WTC11 (cell line): Measurements from ENCODE around the gene ADARB2. TPM values are rescaled to one million over a fixed set of nuclear protein-coding genes. Genes with fewer than 3 reads are reported as not detected.

Experiments used
- ATAC-seq: fragments of 200-7000 bp; cut with Tn5 transposase; 2 replicates; pipeline ENCODE4 v1.10.0; 2021; ENCODE audit warnings: mild to moderate bottlenecking, moderate library complexity
- CTCF ChIA-PET: fragments of 300-600 bp; sonication (Branson Sonifier 250); formaldehyde crosslinking; loops from one replicate; lab custom pipeline; 2021; ENCODE audit warnings: antibody characterized with exemption; lab: Charles Lee
- POLR2A ChIA-PET: fragments of 350-600 bp; sonication (Branson Sonifier 250); formaldehyde crosslinking; loops from one replicate; lab custom pipeline; 2021; ENCODE audit warnings: antibody characterized with exemption; lab: Charles Lee
- DNase-seq: peaks from one replicate; pipeline ENCODE4 v3.0.0; 2021; ENCODE audit warnings: low spot score
- H3K27ac Mint-ChIP-seq: 2 replicates; pipeline ENCODE4 v1.8.0; 2021; ENCODE audit warnings: mixed read lengths
- H3K27me3 Mint-ChIP-seq: 2 replicates; pipeline ENCODE4 v1.8.0; 2021; ENCODE audit warnings: low read depth, mild to moderate bottlenecking, moderate library complexity, mixed read lengths
- H3K36me3 Mint-ChIP-seq: 2 replicates; pipeline ENCODE4 v1.8.0; 2021; ENCODE audit warnings: mixed read lengths
- H3K4me1 Mint-ChIP-seq: 2 replicates; pipeline ENCODE4 v1.8.0; 2022; ENCODE audit warnings: mixed read lengths
- H3K4me3 Mint-ChIP-seq: 2 replicates; pipeline ENCODE4 v1.8.0; 2021; ENCODE audit warnings: mild to moderate bottlenecking, moderate library complexity, mixed read lengths
- H3K9me3 Mint-ChIP-seq: 2 replicates; pipeline ENCODE4 v1.8.0; 2021; ENCODE audit warnings: mixed read lengths
- GRHL2 ChIP-seq: fragments of 250-450 bp; sonication (Bioruptor Pico); IDR thresholded peaks from 2 replicates; pipeline ENCODE4 v1.8.0; 2022; ENCODE audit warnings: mild to moderate bottlenecking, moderate library complexity; ENCODE audit not compliant: insufficient replicate concordance, severe bottlenecking
- KAT7 ChIP-seq: sonication (generic); formaldehyde crosslinking; IDR thresholded peaks from 2 replicates; pipeline ENCODE4 v1.8.1; 2023; ENCODE audit warnings: missing genetic modification reagents, mild to moderate bottlenecking, borderline replicate concordance
- MXD4 ChIP-seq: fragments of 250-450 bp; sonication (Bioruptor Pico); IDR thresholded peaks from 2 replicates; pipeline ENCODE4 v1.8.0; 2021; ENCODE audit warnings: mild to moderate bottlenecking, moderate library complexity, borderline replicate concordance
- NFE2L1 ChIP-seq: sonication (generic); formaldehyde crosslinking; IDR thresholded peaks from 2 replicates; pipeline ENCODE4 v1.8.1; 2023; ENCODE audit warnings: missing genetic modification reagents
- NFYB ChIP-seq: sonication (generic); formaldehyde crosslinking; conservative IDR thresholded peaks from 2 replicates; pipeline ENCODE4 v1.8.0; 2022; ENCODE audit warnings: low read depth, missing genetic modification reagents
- NR1H2 ChIP-seq: sonication (generic); formaldehyde crosslinking; IDR thresholded peaks from 2 replicates; pipeline ENCODE4 v1.9.0; 2021; ENCODE audit warnings: mild to moderate bottlenecking, moderate library complexity, missing genetic modification reagents
- NR3C1 ChIP-seq: sonication (generic); formaldehyde crosslinking; conservative IDR thresholded peaks from 2 replicates; pipeline ENCODE4 v1.8.1; 2023; ENCODE audit warnings: low read depth, mild to moderate bottlenecking, missing genetic modification reagents
- OVOL2 ChIP-seq: fragments of 250-450 bp; sonication (Bioruptor Pico); IDR thresholded peaks from 2 replicates; pipeline ENCODE4 v1.9.0; 2021; ENCODE audit warnings: mild to moderate bottlenecking, borderline replicate concordance
- TEAD4 ChIP-seq: sonication (generic); formaldehyde crosslinking; IDR thresholded peaks from 2 replicates; pipeline ENCODE4 v1.8.0; 2022; ENCODE audit warnings: mild to moderate bottlenecking, missing genetic modification reagents
- ZNF219 ChIP-seq: sonication (generic); formaldehyde crosslinking; IDR thresholded peaks from 2 replicates; pipeline ENCODE4 v1.8.0; 2023; ENCODE audit warnings: missing genetic modification reagents, mild to moderate bottlenecking, borderline replicate concordance
- ZNF416 ChIP-seq: fragments of 250-450 bp; sonication (Bioruptor Pico); IDR thresholded peaks from 2 replicates; pipeline ENCODE4 v1.9.0; 2021; ENCODE audit warnings: mild to moderate bottlenecking, inconsistent platforms
- ZNF671 ChIP-seq: fragments of 250-450 bp; sonication (Bioruptor Pico); IDR thresholded peaks from 2 replicates; pipeline ENCODE4 v1.8.0; 2021; ENCODE audit warnings: mild to moderate bottlenecking
- total RNA-seq: library from RNA; stranded (reverse); gene quantifications from 3 replicates; pipeline ENCODE4 v1.2.3, GENCODE V29; 2021
- TF ChIP-seq, protein P1 (sequence below): sonication (generic); formaldehyde crosslinking; IDR thresholded peaks from 2 replicates; pipeline ENCODE4 v1.8.1; 2022; ENCODE audit warnings: missing genetic modification reagents, borderline replicate concordance
- TF ChIP-seq, protein P2 (sequence below): fragments of 250-450 bp; sonication (Bioruptor Pico); IDR thresholded peaks from 2 replicates; pipeline ENCODE4 v1.9.0; 2021; ENCODE audit warnings: mild to moderate bottlenecking
- TF ChIP-seq, protein P3 (sequence below): sonication (generic); formaldehyde crosslinking; IDR thresholded peaks from 2 replicates; pipeline ENCODE4 v1.8.1; 2022; ENCODE audit warnings: mild to moderate bottlenecking, moderate library complexity, missing genetic modification reagents
- TF ChIP-seq, protein P4 (sequence below): sonication (generic); formaldehyde crosslinking; IDR thresholded peaks from 2 replicates; pipeline ENCODE4 v1.8.0; 2022; ENCODE audit warnings: mild to moderate bottlenecking, missing genetic modification reagents
- TF ChIP-seq, protein P5 (sequence below): sonication (generic); formaldehyde crosslinking; IDR thresholded peaks from 2 replicates; pipeline ENCODE4 v1.8.1; 2023; ENCODE audit warnings: mild to moderate bottlenecking, missing genetic modification reagents

ADARB2 gene
- total RNA-seq, 1 experiment from 2014 or later: 3.7 TPM

DNA sequence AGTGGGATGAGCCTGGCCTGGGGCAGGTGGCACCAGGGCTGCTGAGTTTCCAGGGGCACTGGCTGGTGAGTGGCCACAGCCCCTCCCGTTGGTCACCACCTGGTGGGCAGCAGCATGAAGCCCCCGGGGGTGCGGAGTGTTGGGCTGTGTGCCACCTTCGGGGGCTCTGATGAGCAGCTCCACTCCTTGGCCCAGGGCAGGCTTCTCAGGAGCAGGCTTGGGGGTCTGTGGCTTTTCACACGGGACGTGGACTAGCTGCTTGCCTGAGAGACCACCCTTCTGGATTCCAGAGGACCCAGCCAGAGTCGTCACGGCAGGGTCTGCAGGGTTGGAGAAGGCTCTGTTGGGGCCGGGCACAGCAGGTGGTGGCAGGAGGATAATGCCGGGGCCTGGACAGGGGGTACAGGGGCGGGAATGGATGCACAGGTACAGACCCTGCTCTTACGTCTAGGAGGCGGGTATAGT lies 193.1 kb downstream of the ADARB2 start:
- Mint-ChIP-seq H3K4me3 (no peak overlapping the region), H3K36me3 (peaks cover 10% of the 10 kb centered on the region), H3K9me3 (peaks cover 15% of the 10 kb centered on the region), H3K27ac (no peak overlapping the region), H3K4me1 (no peaks in the 10 kb centered on the region), H3K27me3 (peaks cover 5% of the 10 kb centered on the region; the same call in 1 of the 2 replicates)
- TF ChIP-seq KAT7 (CRISPR knock-in tag): no peak
- no peak for TF ChIP-seq NFE2L1
- TF ChIP-seq ZNF416 (CRISPR knock-in tag): no peak
- TF ChIP-seq, protein P1, sequence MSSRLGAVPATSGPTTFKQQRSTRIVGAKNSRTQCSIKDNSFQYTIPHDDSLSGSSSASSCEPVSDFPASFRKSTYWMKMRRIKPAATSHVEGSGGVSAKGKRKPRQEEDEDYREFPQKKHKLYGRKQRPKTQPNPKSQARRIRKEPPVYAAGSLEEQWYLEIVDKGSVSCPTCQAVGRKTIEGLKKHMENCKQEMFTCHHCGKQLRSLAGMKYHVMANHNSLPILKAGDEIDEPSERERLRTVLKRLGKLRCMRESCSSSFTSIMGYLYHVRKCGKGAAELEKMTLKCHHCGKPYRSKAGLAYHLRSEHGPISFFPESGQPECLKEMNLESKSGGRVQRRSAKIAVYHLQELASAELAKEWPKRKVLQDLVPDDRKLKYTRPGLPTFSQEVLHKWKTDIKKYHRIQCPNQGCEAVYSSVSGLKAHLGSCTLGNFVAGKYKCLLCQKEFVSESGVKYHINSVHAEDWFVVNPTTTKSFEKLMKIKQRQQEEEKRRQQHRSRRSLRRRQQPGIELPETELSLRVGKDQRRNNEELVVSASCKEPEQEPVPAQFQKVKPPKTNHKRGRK (CRISPR knock-in tag): no peak
- TF ChIP-seq NFYB (CRISPR knock-in tag): no peak
- TF ChIP-seq, protein P2, sequence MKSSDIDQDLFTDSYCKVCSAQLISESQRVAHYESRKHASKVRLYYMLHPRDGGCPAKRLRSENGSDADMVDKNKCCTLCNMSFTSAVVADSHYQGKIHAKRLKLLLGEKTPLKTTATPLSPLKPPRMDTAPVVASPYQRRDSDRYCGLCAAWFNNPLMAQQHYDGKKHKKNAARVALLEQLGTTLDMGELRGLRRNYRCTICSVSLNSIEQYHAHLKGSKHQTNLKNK (CRISPR knock-in tag): no peak
- TF ChIP-seq, protein P3, sequence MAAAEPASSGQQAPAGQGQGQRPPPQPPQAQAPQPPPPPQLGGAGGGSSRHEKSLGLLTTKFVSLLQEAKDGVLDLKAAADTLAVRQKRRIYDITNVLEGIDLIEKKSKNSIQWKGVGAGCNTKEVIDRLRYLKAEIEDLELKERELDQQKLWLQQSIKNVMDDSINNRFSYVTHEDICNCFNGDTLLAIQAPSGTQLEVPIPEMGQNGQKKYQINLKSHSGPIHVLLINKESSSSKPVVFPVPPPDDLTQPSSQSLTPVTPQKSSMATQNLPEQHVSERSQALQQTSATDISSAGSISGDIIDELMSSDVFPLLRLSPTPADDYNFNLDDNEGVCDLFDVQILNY (CRISPR knock-in tag): no peak
- TF ChIP-seq NR3C1 (CRISPR knock-in tag): no peak
- TF ChIP-seq ZNF671 (CRISPR knock-in tag): no peak
- no peak for TF ChIP-seq TEAD4
- no peak for TF ChIP-seq OVOL2 (CRISPR knock-in tag)
- TF ChIP-seq ZNF219 (CRISPR knock-in tag): no peak
- TF ChIP-seq, protein P4, sequence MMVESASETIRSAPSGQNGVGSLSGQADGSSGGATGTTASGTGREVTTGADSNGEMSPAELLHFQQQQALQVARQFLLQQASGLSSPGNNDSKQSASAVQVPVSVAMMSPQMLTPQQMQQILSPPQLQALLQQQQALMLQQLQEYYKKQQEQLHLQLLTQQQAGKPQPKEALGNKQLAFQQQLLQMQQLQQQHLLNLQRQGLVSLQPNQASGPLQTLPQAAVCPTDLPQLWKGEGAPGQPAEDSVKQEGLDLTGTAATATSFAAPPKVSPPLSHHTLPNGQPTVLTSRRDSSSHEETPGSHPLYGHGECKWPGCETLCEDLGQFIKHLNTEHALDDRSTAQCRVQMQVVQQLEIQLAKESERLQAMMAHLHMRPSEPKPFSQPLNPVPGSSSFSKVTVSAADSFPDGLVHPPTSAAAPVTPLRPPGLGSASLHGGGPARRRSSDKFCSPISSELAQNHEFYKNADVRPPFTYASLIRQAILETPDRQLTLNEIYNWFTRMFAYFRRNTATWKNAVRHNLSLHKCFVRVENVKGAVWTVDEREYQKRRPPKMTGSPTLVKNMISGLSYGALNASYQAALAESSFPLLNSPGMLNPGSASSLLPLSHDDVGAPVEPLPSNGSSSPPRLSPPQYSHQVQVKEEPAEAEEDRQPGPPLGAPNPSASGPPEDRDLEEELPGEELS (CRISPR knock-in tag): no peak
- TF ChIP-seq GRHL2 (CRISPR knock-in tag): no peak
- TF ChIP-seq, protein P5, sequence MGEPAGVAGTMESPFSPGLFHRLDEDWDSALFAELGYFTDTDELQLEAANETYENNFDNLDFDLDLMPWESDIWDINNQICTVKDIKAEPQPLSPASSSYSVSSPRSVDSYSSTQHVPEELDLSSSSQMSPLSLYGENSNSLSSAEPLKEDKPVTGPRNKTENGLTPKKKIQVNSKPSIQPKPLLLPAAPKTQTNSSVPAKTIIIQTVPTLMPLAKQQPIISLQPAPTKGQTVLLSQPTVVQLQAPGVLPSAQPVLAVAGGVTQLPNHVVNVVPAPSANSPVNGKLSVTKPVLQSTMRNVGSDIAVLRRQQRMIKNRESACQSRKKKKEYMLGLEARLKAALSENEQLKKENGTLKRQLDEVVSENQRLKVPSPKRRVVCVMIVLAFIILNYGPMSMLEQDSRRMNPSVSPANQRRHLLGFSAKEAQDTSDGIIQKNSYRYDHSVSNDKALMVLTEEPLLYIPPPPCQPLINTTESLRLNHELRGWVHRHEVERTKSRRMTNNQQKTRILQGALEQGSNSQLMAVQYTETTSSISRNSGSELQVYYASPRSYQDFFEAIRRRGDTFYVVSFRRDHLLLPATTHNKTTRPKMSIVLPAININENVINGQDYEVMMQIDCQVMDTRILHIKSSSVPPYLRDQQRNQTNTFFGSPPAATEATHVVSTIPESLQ (CRISPR knock-in tag): no peak
- TF ChIP-seq MXD4: no peak
- CTCF ChIA-PET: no interaction called here
- ATAC-seq: no peak
- POLR2A ChIA-PET: no interaction called here
- DNase-seq: no peak

DNA sequence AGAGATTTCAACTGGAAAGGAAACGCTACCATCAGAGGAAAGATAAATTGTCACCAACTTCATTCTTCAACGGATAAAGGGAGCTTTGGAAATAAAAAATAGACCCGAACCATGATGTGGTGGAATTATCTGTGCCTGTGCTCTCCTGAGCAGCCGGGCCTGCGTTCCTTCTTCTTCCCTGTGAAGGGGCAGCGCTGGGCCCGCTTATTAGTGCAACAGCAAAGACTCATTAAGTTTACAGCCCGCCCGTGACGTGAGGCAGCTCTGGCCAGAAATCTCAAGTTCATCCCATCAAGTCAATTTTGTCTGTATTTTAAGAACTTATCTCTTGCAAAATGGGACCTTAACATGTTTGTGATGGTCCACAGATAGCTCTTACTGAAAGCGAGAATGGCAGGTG lies 193.7 kb downstream of the ADARB2 start:
- no peak for ATAC-seq
- CTCF ChIA-PET: no interaction called here
- TF ChIP-seq NR1H2 (CRISPR knock-in tag): no peak
- no peak for TF ChIP-seq ZNF671 (CRISPR knock-in tag)
- peak; percentile 3 for DNase-seq
- Mint-ChIP-seq H3K27me3 (peaks cover 2% of the 10 kb centered on the region; the same call in 1 of the 2 replicates), H3K36me3 (peaks cover 7% of the 10 kb centered on the region), H3K4me1 (no peaks in the 10 kb centered on the region), H3K27ac (no peak overlapping the region), H3K4me3 (no peak overlapping the region), H3K9me3 (peaks cover 11% of the 10 kb centered on the region)
- POLR2A ChIA-PET: no interaction called here
